NCI-H1105 (cell line): Measurements from ENCODE around the gene NOL4L.

Experiments
- DNase-seq: peaks from one replicate; lab custom pipeline; 2025; lab: John Stamatoyannopoulos, UW

NOL4L gene

DNA sequence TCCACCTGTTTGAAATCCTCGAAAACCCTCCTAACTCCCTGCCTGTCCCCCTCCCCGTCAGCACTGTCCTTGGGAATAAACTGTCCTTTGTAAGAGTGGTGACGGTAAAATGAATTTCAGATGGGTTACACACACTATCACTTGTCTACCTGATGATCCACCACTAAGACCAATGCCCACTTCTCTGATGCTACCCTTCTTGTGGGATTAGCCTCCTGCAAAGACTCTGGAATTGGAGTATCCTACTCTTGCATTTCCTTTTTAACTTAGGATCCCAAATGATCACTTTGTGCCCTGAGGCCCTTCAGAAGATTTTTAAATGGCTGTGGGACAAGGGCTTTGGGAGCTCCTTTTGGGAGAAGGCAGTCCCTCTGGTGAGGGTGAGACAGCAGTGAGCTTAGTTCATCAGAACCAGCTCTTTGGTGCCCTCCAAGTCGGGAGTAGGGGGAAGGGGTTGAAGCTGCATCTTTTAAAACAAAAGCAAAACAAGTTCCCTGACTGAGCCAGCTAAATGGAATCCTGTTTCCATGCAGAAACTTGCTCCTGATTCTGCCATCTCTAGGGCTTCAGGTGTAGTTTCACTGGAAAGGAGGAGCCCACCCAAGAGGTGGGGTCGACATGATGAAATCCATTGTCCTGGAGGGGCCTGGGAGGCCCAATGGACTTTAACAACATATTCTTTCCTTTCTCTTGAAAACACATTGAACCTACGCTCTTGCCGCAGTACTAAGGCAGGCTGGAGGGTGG is 140.5 kb downstream of the NOL4L start:
- DNase-seq, result no peak

DNA sequence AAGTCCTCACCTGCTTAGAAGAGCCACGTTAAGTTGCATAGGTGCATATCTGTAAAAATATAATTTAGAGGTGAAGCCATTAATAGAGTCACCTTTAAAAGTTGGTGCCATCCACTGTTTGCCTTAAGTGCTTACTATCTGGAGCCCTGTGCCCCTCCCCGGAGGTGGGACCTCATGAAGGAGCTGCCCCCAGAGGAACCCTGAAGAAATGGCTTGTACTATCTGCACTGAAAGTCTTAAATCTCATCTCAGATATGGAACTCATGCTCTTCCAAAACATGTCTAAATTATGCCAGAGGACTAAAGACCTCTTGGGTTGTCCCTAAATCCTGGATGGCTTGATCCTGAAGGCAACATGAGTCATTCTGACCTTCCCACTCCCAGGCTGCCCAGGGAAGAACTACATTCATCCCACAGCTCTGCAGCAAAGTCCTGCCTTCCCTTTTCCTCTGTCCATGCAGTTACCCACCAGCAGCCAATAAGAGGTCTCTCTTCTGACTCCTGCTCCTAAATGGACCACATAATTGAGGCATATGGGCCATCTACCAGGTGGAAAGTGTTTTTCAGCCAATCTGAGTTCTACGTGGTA is 141.7 kb downstream of the NOL4L start:
- no peak for DNase-seq

DNA sequence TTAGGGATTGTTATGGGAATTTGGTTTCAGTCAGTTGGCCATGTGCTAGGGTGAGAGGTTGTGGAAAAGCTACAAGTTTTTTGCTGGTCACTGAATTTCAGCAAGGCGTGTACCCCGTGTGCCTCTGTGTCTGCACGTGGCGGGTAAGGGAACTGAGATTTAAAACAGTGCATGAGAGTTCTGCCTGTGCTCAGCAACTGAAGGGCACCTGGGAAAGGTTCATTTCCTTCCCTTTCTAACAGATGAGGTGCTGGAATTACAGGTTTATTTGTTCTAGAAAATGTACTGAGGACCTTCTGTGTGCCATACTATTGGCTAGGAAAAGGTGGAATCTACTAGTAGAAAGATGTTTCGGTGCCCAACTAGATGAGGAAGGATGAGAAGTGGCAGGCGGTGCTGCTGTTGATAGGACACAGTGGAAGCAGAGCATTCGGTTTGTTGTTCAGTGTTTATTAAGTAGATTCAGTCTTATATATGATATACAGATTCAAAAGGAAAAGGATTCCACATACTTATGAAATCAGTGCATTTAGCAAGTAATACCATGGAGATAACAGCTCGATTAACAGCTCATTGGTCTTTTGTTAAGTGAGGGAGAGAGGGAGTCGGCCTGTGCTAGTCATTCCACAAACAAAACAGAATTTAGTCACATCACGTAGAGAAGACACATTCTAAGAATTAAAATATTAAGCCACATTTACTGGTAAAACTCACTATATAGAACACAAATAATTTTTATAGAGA is 142.3 kb downstream of the NOL4L start:
- no peak for DNase-seq

DNA sequence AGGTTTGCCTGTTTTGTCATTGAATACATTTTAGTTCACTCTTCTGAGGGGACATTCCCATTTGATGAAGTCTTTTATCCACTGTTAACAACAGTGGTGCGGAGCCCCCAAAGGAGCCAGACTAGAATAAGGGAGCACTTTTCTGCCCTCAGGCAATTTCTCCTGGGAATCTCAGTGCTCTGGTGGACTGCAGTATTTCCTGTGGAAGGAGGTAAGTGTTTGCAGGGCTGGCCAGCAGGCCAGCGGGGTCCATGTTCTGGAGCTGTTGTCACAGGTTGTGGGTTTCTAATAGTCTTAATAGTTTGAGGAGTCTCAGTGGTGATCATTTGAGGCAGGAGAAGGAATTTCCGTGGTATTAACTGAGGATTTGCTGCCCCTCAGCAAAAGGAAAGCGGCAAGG is 143.5 kb downstream of the NOL4L start:
- DNase-seq, result no peak

DNA sequence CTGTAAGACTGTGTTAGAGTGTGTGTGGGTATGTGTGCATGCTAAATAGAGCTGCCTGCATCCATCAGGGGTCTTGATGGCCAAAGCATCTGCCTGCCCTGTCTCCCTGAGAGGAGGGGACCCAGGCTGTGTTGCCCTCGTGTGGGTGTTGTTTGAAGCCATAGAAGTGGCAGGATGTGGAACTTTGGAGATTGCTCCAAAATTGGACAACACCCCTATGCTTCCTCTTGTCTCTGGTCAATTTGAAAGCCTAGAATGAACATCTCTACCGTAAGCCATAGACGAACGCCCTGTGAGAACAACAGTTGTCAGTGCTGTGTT is 144.4 kb downstream of the NOL4L start:
- DNase-seq, result no peak

DNA sequence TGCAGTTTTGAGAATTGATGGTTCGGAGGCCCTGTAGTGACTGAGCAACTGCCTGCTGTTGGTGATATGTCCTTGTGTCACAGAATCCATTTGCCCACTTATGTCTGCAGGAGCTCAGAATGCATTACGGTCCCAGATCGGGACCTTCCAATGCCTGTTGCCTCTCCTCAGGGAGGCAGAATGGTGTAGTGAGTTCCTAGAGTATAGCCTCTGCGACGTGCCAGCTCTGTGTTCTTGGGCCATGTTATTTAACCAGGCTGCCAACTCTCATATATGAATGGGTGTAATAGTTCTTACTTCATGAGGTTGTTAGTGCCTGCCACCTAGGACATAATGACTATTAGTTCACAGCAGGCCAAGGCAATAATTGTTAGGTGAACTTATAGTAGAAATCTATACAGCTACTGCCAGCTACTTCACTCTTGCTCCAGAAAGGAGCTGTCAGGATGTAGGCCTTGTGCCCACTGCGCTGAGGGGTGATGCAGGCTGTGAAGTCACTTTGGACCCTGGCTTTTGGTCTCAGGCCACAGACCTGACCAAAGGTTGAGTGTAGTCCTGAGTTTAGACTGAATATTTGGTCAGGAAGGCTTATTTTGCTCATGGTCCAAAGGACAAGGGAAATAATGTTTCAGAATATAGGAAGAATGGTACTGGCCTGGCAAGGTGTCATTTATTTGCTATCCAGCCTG is 144.9 kb downstream of the NOL4L start:
- no peak for DNase-seq

DNA sequence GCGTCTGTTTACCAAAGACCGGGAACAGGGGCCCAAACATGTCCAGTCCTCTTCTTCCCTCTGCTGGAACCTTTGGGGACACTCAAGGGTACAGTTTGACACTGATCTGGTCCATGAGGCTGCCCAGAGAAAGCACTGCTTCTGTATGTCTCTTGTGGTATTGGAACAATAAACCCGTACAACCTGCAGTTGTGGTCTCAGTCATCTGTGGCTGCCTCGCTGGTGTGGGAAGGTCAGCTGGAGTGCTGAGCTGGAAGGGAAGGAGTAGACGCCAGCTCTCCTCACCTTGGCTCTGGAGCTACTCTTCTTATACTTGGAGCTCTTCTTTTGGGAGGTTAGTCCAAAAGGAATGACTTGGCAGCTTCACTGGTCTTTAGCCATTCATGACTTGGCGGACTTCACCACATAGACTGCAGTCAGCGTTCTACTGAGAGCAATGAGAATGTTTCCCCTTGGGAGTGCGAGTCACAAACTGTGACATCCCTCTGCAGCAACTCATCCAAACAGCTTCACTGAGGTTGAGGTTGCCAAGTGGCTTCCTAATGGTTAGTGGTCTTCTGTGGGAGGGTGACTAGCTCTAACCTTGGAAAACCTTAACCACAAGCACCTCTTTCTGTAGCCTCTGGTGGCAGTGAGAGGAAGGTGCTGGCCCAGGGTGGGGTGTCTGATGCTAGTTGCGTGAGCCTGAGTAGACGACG is 145.9 kb downstream of the NOL4L start:
- no peak for DNase-seq

DNA sequence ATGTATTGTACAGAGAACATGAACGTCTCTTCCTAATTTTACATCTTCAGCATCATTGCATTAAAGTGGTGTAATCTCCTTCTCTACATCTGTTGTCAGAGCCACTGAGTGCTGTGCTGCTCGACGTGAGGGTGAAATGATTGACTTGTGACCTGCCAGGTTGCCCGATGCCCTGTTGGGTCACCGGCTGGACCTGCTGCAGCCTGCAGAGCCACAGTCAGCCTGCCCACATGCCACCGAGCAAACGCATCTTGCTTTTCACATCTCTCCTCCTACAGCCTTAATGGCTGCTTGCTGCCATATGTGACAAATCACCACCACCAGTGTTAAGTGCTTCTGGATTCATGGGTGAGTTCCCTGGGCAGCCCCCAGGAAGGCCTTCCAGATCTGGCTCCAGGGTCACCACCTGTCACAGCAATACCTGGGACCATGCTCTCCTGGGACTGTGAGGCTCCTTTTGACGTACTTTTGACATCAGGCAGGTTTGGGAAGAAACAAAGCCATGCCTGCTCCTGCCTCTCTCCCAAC is 146.7 kb downstream of the NOL4L start:
- DNase-seq, result no peak

DNA sequence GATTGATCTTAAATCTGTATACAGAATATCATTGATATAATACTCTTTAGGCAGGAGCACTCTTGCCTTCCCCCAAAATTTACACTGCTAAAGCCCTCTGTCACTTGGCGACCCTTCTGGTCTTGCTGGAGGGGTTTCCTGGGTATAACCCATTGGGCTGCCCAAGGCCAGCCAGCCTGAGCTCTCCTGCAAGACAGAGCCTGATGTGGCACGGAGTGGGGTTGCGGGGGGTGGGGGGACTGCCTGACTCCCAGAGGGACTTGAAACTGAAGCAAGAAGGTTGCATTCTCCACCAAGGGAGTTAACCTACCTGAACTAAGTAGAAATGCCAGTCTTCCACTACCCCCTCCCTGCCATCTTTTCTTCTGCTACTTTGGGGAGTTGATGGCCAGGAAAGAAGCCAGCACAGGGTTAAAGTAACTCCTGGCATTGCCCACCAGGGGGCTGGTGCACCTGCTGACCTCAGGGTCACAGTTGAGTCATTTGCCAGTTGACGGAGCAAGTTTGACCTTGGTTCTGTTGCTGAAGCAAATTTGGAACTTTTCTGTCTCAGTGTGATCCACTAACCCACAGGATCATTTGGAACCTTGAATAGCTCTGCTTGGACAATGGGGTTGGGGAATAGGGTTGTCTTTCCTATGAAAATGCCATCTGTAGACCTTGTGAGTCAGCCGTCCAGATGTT is 147.6 kb downstream of the NOL4L start:
- no peak for DNase-seq

DNA sequence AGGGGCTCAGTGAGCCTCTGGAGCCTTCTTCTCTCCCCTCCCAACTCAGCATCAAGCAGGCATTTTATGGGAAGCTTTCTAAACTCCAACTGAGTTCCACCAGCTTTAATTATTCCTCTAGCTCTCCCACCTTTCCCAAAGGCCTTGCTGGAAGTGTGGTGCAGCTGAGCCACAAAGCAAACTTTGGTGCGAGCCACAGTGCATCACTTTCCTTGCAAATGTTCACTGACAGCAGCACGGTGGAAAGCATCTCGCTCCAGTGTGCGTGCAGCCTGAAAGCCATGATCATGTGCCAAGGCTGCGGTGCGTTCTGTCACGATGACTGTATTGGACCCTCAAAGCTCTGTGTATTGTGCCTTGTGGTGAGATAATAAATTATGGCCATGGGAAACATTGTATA is 148.2 kb downstream of the NOL4L start:
- no peak for DNase-seq

DNA sequence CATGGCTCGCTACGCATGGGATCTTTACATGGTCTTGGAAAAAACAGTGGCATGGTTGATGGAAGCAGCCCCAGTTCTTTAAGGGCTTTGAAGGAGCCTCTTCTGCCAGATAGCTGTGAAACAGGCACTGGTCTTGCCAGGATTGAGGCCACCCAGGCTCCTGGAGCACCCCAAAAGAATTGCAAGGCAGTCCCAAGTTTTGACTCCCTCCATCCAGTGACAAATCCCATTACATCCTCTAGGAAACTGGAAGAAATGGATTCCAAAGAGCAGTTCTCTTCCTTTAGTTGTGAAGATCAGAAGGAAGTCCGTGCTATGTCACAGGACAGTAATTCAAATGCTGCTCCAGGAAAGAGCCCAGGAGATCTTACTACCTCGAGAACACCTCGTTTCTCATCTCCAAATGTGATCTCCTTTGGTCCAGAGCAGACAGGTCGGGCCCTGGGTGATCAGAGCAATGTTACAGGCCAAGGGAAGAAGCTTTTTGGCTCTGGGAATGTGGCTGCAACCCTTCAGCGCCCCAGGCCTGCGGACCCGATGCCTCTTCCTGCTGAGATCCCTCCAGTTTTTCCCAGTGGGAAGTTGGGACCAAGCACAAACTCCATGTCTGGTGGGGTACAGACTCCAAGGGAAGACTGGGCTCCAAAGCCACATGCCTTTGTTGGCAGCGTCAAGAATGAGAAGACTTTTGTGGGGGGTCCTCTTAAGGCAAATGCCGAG is 148.8 kb downstream of the NOL4L start:
- no peak for DNase-seq

DNA sequence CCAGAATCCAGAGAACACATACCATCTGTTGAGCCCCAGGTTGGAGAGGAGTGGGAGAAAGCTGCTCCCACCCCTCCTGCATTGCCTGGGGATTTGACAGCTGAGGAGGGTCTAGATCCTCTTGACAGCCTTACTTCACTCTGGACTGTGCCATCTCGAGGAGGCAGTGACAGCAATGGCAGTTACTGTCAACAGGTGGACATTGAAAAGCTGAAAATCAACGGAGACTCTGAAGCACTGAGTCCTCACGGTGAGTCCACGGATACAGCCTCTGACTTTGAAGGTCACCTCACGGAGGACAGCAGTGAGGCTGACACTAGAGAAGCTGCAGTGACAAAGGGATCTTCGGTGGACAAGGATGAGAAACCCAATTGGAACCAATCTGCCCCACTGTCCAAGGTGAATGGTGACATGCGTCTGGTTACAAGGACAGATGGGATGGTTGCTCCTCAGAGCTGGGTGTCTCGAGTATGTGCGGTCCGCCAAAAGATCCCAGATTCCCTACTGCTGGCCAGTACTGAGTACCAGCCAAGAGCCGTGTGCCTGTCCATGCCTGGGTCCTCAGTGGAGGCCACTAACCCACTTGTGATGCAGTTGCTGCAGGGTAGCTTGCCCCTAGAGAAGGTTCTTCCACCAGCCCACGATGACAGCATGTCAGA is 149.6 kb downstream of the NOL4L start:
- no peak for DNase-seq

DNA sequence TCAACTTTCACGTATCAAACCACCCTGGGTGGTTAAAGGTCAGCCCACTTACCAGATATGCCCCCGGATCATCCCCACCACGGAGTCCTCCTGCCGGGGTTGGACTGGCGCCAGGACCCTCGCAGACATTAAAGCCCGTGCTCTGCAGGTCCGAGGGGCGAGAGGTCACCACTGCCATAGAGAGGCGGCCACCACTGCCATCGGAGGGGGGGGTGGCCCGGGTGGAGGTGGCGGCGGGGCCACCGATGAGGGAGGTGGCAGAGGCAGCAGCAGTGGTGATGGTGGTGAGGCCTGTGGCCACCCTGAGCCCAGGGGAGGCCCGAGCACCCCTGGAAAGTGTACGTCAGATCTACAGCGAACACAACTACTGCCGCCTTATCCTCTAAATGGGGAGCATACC is 150.7 kb downstream of the NOL4L start:
- DNase-seq, result no peak

DNA sequence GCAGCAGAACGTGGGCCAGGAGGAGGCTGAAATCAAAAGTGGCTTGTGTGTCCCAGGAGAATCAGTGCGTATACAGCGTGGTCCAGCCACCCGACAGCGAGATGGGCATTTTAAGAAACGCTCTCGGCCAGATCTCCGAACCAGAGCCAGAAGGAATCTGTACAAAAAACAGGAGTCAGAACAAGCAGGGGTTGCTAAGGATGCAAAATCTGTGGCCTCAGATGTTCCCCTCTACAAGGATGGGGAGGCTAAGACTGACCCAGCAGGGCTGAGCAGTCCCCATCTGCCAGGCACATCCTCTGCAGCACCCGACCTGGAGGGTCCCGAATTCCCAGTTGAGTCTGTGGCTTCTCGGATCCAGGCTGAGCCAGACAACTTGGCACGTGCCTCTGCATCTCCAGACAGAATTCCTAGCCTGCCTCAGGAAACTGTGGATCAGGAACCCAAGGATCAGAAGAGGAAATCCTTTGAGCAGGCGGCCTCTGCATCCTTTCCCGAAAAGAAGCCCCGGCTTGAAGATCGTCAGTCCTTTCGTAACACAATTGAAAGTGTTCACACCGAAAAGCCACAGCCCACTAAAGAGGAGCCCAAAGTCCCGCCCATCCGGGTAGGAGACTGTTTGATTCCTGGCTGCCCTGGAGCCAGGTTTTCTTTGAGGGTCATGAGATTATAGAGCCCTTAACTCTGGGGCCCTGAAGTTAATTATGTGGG is 151.7 kb downstream of the NOL4L start:
- no peak for DNase-seq

DNA sequence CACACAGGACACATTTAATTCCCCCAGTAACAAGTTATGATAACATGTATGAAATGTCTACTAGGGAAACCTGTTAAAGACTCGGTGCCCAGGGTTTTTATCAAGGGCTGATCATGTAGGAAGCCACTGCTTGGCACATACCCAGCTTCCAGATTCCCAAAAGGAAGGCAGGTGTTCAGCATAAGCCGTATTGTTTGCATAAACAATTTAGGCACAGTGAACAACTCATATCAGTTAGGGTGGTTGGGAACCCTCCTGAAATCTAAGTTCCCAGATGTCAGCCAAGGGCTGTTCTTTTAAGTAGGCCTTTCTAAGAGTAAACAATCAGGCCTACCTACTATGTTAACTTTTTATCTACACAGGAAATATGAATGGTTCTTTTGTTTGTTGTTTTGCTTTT is 152.9 kb downstream of the NOL4L start:
- DNase-seq, result peak; percentile 87

DNA sequence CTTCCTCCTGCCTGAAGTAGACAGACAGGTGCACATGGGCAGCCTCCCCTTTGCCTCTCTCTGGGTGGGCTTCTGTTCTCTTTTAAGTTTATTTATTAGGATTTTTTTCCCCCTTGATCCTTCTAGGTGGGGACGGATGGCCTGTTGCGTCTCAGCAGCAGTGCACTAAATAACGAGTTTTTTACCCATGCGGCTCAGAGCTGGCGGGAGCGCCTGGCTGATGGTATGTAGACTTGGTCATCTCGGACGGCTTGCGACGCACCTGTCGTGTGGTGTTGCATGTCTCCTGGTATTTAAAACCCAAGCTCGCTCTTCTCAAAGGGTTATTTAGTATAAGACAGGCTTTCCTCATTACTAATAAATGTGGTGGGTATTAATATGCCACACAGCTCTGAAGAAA is 153.7 kb downstream of the NOL4L start:
- no peak for DNase-seq

DNA sequence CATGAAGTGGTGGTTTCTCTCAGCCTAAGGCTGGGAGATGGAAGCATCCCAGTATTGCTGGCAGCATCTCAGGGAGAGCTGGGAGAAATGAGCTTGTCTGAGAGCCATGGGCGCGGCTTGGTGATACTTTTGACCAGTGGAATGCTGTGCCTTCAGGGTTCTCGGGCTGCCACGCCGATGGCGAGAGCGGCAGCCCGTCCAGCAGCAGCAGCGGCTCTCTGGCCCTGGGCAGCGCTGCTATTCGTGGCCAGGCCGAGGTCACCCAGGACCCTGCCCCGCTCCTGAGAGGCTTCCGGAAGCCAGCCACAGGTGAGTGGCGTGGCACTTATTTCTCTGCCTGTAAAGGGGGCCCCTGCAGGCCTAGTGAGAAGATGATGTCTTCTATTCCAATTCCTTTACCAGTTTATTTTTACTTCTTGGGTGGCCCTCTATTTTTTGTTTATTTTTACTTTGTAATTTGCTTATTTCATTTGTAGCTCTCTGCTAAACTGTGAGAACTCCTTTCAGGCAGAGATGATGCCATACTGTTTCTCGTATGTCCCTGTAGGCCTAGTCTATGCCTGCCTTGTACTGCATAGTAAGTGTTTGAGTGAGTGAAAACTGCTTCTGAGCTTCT is 155.3 kb downstream of the NOL4L start:
- no peak for DNase-seq

DNA sequence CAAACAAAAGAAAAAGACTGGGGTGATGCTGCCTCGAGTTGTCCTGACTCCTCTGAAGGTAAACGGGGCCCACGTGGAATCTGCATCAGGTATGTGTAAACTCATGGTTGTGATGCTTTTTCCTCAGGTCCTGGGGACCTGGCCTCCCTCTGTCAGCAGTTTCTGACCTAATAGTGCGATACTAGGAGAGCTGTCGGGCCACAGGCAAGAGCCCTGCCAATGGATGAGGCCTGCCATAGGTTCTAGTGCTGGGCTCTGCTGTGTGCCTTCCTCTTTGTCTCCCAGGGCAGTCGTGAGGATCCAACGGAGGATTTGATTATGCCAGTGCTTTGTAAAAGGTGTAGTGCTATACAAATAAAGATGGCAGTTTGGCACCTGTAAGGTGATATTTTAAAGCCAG is 155.8 kb downstream of the NOL4L start:
- DNase-seq, result no peak

DNA sequence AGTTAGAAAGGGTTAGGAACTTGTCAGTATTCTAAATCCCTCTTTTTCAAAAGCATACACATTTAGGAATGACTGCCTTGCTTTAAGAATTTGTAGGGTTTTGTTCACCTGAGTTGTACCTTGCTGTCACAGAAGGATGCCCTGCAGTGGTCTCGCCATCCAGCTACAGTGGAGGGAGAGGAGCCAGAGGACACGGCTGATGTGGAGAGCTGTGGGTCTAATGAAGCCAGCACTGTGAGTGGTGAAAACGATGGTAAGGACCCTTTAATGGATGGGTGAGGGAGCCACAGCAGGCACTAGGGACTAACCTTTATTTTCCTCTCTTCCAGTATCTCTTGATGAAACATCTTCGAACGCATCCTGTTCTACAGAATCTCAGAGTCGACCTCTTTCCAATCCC is 157.1 kb downstream of the NOL4L start:
- no peak for DNase-seq
